GM12892 (cell line): ENCODE results near the gene BNIP3.

Experiments
- POLR2A ChIP-seq: IDR thresholded peaks from 2 replicates; pipeline ENCODE4 v1.6.1; 2011; ENCODE audit warnings: low read depth, low read length, control low read depth
- POLR2AphosphoS5 ChIP-seq: IDR thresholded peaks from 2 replicates; pipeline ENCODE4 v1.6.1; 2011; ENCODE audit warnings: low read depth, low read length, control low read depth

DNA sequence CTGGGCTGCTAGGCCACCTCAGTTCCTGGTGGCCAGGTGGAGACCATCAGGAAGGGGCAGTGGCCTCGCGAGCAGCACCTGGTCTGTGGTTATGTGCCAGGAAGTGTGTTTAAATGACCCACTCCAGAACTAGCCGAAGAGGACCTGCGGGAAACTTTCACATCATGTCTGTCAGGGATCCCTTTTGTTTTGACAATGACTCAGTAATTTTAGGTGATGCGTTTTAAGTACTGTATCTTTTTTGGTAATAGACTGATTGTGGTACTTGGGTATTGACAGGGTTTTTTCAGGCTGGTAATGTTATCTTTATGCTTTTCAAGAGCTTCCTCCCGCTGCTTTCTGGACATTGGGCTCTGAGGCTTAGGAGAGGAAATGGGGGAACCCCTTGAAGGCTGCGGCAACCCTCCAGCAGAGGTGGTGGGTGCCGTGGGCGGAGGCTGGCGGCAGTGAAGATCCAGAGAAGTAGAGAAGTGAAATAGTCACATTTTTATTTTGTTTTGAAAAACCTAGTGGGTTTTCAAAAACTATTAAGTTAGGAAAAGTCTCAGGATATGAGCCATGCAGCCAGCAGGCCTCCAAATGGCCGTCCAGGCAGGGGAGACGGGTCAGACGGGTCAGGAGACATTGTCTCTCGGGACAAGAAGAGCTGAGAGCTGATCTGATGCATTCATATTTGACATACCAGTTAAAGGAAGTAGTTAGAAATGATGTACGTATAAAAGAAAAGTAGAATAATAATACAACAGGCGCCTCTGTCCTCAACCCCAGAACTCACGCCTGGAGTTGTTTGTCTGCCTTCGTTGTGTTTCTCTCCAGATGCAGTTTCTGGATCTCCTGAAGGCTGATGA is 53.3 kb downstream of the BNIP3 start:
- TF ChIP-seq POLR2A (no peak), POLR2AphosphoS5 (no peak)
